H1 (cell line): ENCODE measurements around the gene TUT1. TPM values are rescaled to one million over a fixed set of nuclear protein-coding genes. Genes with fewer than 3 reads are reported as not detected.

Source experiments
- CTCF ChIA-PET: fragments of 300-600 bp; sonication (Branson Sonifier 250); formaldehyde crosslinking; loops from one replicate; lab custom pipeline; 2021; ENCODE audit not compliant: partially characterized antibody; lab: Charles Lee
- POLR2A ChIA-PET: fragments of 300-600 bp; sonication (Branson Sonifier 250); formaldehyde crosslinking; loops from one replicate; lab custom pipeline; 2021; ENCODE audit warnings: inconsistent platforms; ENCODE audit not compliant: partially characterized antibody; lab: Charles Lee
- DNase-seq, 2 experiments: peaks; one replicate each; pipeline versions ENCODE4 v3.0.0 to v3.0.0-alpha.2; 2010 to 2022; ENCODE audit warnings: low spot score in 2 of 2, low read depth in 1 of 2, mixed read lengths in 1 of 2
- FAIRE-seq: peaks from 2 replicates; lab custom pipeline; 2011; peaks lifted over from hg19 to GRCh38; lab: Jason Lieb, UNC
- H2AFZ ChIP-seq: 2 replicates; pipeline ENCODE4 v1.8.1; 2012; ENCODE audit warnings: low read length, inconsistent platforms
- H2AK5ac ChIP-seq: 2 replicates; pipeline ENCODE4 v1.6.1; 2013; ENCODE audit warnings: low read depth, low read length
- H2BK120ac ChIP-seq: replicated peaks from 2 replicates; pipeline ENCODE3; 2013; ENCODE audit warnings: low read depth, low read length, inconsistent platforms
- H2BK12ac ChIP-seq: 2 replicates; pipeline ENCODE4 v1.6.1; 2013; ENCODE audit warnings: low read depth, low read length
- H2BK15ac ChIP-seq: 2 replicates; pipeline ENCODE4 v1.6.1; 2013; ENCODE audit warnings: low read length
- H2BK20ac ChIP-seq: 2 replicates; pipeline ENCODE4 v1.6.1; 2013; ENCODE audit warnings: low read length
- H2BK5ac ChIP-seq: 2 replicates; pipeline ENCODE4 v1.6.1; 2013; ENCODE audit warnings: low read depth, low read length
- H3K14ac ChIP-seq: 2 replicates; pipeline ENCODE4 v1.6.1; 2013; ENCODE audit warnings: inconsistent platforms; ENCODE audit not compliant: insufficient read length
- H3K18ac ChIP-seq: 2 replicates; pipeline ENCODE4 v1.6.1; 2013; ENCODE audit warnings: low read length; ENCODE audit errors: extremely low read depth
- H3K23ac ChIP-seq: 2 replicates; pipeline ENCODE4 v1.6.1; 2013; ENCODE audit warnings: inconsistent platforms; ENCODE audit not compliant: insufficient read length
- H3K23me2 ChIP-seq: 2 replicates; pipeline ENCODE4 v1.6.1; 2013; ENCODE audit warnings: low read depth, low read length
- H3K27ac ChIP-seq: 2 replicates; pipeline ENCODE4 v1.6.1; 2011; ENCODE audit warnings: low read depth, low read length, inconsistent platforms
- H3K27me3 ChIP-seq, 4 experiments: replicated peaks in 1 of 4; 1 replicate in 1 of 4; 2 replicates in 3 of 4; pipeline versions ENCODE4 v1.6.1 to v1.8.1; 2011 to 2013; ENCODE audit warnings: low read length in 3 of 4, mild to moderate bottlenecking in 3 of 4, inconsistent platforms in 2 of 4, mixed read lengths in 2 of 4, moderate library complexity in 1 of 4; ENCODE audit not compliant: control insufficient read depth in 3 of 4, insufficient read depth in 3 of 4; ENCODE audit errors: extremely low read depth in 1 of 4
- H3K36me3 ChIP-seq, 4 experiments: 2 replicates each; pipeline versions ENCODE4 v1.6.1 to v1.8.1; 2011 to 2013; ENCODE audit warnings: mild to moderate bottlenecking in 4 of 4, low read length in 3 of 4, moderate library complexity in 2 of 4, control low read depth in 1 of 4, inconsistent platforms in 1 of 4; ENCODE audit not compliant: insufficient read depth in 4 of 4, control insufficient read depth in 2 of 4
- H3K4ac ChIP-seq: replicated peaks from 2 replicates; pipeline ENCODE3; 2013; ENCODE audit warnings: low read length, low read depth, mixed read lengths, inconsistent platforms; ENCODE audit not compliant: insufficient read length
- H3K4me1 ChIP-seq, 4 experiments: replicated peaks in 1 of 4; 1 replicate in 1 of 4; 2 replicates in 3 of 4; pipeline versions ENCODE4 v1.6.1 to v1.8.1; 2011 to 2013; ENCODE audit warnings: low read length in 3 of 4, inconsistent platforms in 2 of 4, mixed read lengths in 1 of 4; ENCODE audit not compliant: insufficient read depth in 4 of 4, control insufficient read depth in 3 of 4
- H3K4me2 ChIP-seq, 2 experiments: 2 replicates each; pipeline versions ENCODE4 v1.6.1 to v1.8.1; 2011 to 2013; ENCODE audit warnings: low read depth in 2 of 2, low read length in 2 of 2, control low read depth in 1 of 2, inconsistent platforms in 1 of 2, mild to moderate bottlenecking in 1 of 2; ENCODE audit not compliant: insufficient read depth in 1 of 2
- H3K4me3 ChIP-seq, 4 experiments: fragments of 200-600, 300-600 bp in 1 of 4; sonication (generic), shearing (Covaris generic), sonication (Bioruptor Twin) in 1 of 4; 2 replicates each; pipeline versions ENCODE4 v1.5.1 to v1.8.1; 2011 to 2016; ENCODE audit warnings: low read length in 4 of 4, low read depth in 3 of 4, control low read depth in 2 of 4, inconsistent platforms in 2 of 4, mild to moderate bottlenecking in 2 of 4, mixed read lengths in 1 of 4, moderate library complexity in 1 of 4; ENCODE audit not compliant: insufficient read depth in 2 of 4; ENCODE audit errors: extremely low read depth in 1 of 4
- H3K56ac ChIP-seq: replicated peaks from 2 replicates; pipeline ENCODE3; 2013; ENCODE audit warnings: low read depth, mild to moderate bottlenecking, mixed read lengths, low read length, inconsistent platforms; ENCODE audit not compliant: insufficient read length
- H3K79me1 ChIP-seq: 2 replicates; pipeline ENCODE4 v1.6.1; 2013; ENCODE audit warnings: low read depth, low read length, control low read depth
- H3K79me2 ChIP-seq, 2 experiments: 2 replicates each; pipeline versions ENCODE4 v1.6.1 to v1.8.1; 2012 to 2013; ENCODE audit warnings: low read length in 2 of 2, mild to moderate bottlenecking in 2 of 2, inconsistent platforms in 1 of 2; ENCODE audit not compliant: insufficient read depth in 2 of 2, control insufficient read depth in 1 of 2
- H3K9ac ChIP-seq, 4 experiments: replicated peaks in 1 of 4; 1 replicate in 1 of 4; 2 replicates in 3 of 4; pipeline versions ENCODE4 v1.6.1 to v1.8.1; 2011 to 2013; ENCODE audit warnings: low read depth in 3 of 4, low read length in 3 of 4, control low read depth in 2 of 4, mild to moderate bottlenecking in 2 of 4, moderate library complexity in 2 of 4, inconsistent platforms in 1 of 4; ENCODE audit errors: extremely low read depth in 1 of 4
- H3K9me3 ChIP-seq, 2 experiments: 2 replicates each; pipeline versions ENCODE4 v1.6.1 to v1.8.1; 2012 to 2013; ENCODE audit warnings: mild to moderate bottlenecking in 2 of 2, moderate library complexity in 2 of 2, control low read depth in 1 of 2, inconsistent platforms in 1 of 2, low read depth in 1 of 2, low read length in 1 of 2, mixed read lengths in 1 of 2; ENCODE audit not compliant: insufficient read depth in 2 of 2
- H4K20me1 ChIP-seq, 2 experiments: replicated peaks in 1 of 2; 2 replicates each; pipeline versions ENCODE3 to v1.8.1; 2011 to 2013; ENCODE audit warnings: inconsistent platforms in 2 of 2, low read length in 2 of 2, mild to moderate bottlenecking in 1 of 2; ENCODE audit not compliant: insufficient read depth in 2 of 2, control insufficient read depth in 1 of 2
- H4K5ac ChIP-seq: 2 replicates; pipeline ENCODE4 v1.6.1; 2013; ENCODE audit warnings: low read length, low read depth, mixed read lengths, inconsistent platforms; ENCODE audit not compliant: insufficient read length
- H4K8ac ChIP-seq: 2 replicates; pipeline ENCODE4 v1.8.0; 2013; ENCODE audit warnings: mild to moderate bottlenecking, moderate library complexity, low read length, inconsistent platforms; ENCODE audit not compliant: insufficient read depth; ENCODE audit errors: extremely low read depth
- H4K91ac ChIP-seq: replicated peaks from 2 replicates; pipeline ENCODE3; 2013; ENCODE audit warnings: low read length, mixed read lengths, inconsistent platforms; ENCODE audit not compliant: insufficient read length
- POLR2AphosphoS5 ChIP-seq: IDR thresholded peaks from 2 replicates; pipeline ENCODE4 v1.6.1; 2011; ENCODE audit warnings: low read depth, low read length
- SIX5 ChIP-seq: IDR thresholded peaks from 2 replicates; pipeline ENCODE4 v1.6.1; 2011; ENCODE audit warnings: mild to moderate bottlenecking, low read depth, low read length
- WGBS, 2 experiments: shearing (Covaris generic) in 1 of 2; methylation state at CpG; one replicate each; pipeline versions ENCODE4 v1.1.6 to v1.1.7; 2013 to 2015; ENCODE audit warnings: low lambda C conversion rate in 2 of 2, mixed read lengths in 2 of 2, inconsistent platforms in 1 of 2, low coverage in 1 of 2, missing lambda C conversion rate in 1 of 2; ENCODE audit not compliant: insufficient replicate concordance in 2 of 2, insufficient coverage in 1 of 2, insufficient read length in 1 of 2; ENCODE audit errors: extremely low coverage in 1 of 2, missing lambda C conversion rate in 1 of 2; 5-methylcytosine and 5-hydroxymethylcytosine counted together
- polyA plus RNA-seq, 7 experiments: library from polyadenylated mRNA; depleted of rRNA in 3 of 7; stranded (reverse) in 5 of 7; unstranded in 2 of 7; fragments of >200 nt in 5 of 7; fragments of 200-250 nt in 2 of 7; gene quantifications; 1 replicate in 5 of 7; 2 replicates in 1 of 7; 4 replicates in 1 of 7; pipeline versions ENCODE4 v1.2.1 to v1.2.3, GENCODE V29; 2011 to 2013; ENCODE audit warnings: missing spikeins in 2 of 7, mixed read lengths in 2 of 7
- total RNA-seq: library from RNA; stranded (reverse); fragmentation: NEBNext Ultra II Directional; extraction: Animal tissue kit (Norgen Biotek cat#: 25700); gene quantifications from 2 replicates; pipeline ENCODE4 v1.2.1, GENCODE V29; 2021

Gene TUT1
- total and polyA plus RNA-seq, 2 of the 8 experiments (the other 6 are each of a cell fraction or from before 2014, with no cell fraction given): 17.8 to 24.6 TPM

- FAIRE-seq (no peak), DNase-seq (no peak)
- Histone ChIP-seq H3K4me1 (peaks cover 0 to 20% (median 12%) of the 10 kb centered on the region in 4 experiments; a peak in 6 of 7 replicates), H4K5ac (no peak overlapping the region), H3K9ac (no peak overlapping the region), H4K8ac (no peak overlapping the region), H3K23me2 (peaks cover 8% of the 10 kb centered on the region; the same call in 1 of the 2 replicates), H3K23ac (no peak overlapping the region), H3K4me3 (no peak overlapping the region), H2BK15ac (no peak overlapping the region), H3K18ac (no peak overlapping the region), H3K4ac (no peak overlapping the region), H3K27me3 (peaks cover 0 to 3% (median 2%) of the 10 kb centered on the region in 4 experiments; a peak in 1 of 7 replicates), H4K91ac (no peak overlapping the region), H4K20me1 (no peaks in the 10 kb centered on the region), H2BK20ac (no peak overlapping the region), H2BK5ac (no peak overlapping the region), H3K56ac (no peak overlapping the region), H3K9me3 (no peaks in the 10 kb centered on the region), H2AK5ac (no peak overlapping the region), H2AFZ (no peak overlapping the region), H3K27ac (no peak overlapping the region), H3K14ac (no peak overlapping the region), H3K4me2 (no peak overlapping the region), H2BK12ac (no peak overlapping the region), H3K79me1 (no peaks in the 10 kb centered on the region), H3K79me2 (no peaks in the 10 kb centered on the region), H2BK120ac (no peak overlapping the region), H3K36me3 (no peaks in the 10 kb centered on the region; a peak in 1 of 8 replicates)
- WGBS, 2 experiments: 97% methylated on average over 7 of the region's 7 CpGs; no CpG with 5 or more reads in 1 of the 2 experiments
- TF ChIP-seq POLR2AphosphoS5 (no peak), SIX5 (no peak)
- CTCF ChIA-PET: no interaction called here
- POLR2A ChIA-PET: interaction anchor here (0.9 to 15.8 kb wide), 5 partner anchors 9 to 50 kb away, joined by 3 to 235 read pairs (median 4); partner anchors contain the start of genes C11orf98, CSKMT, MTA2 and TUT1
These were observed 24.2 kb upstream of the TUT1 start for GRCh38 chr11:62615521-62615920.
